ENCODE results near the gene OGFOD2. TPM values are rescaled to one million over a fixed set of nuclear protein-coding genes. Genes with fewer than 3 reads are reported as not detected.

Gene OGFOD2
- total and polyA plus RNA-seq, 9 of the 15 experiments (the other 6 are each of a cell fraction or from before 2014, with no cell fraction given), result 1.4 to 111 (median 18.5) TPM

DNA sequence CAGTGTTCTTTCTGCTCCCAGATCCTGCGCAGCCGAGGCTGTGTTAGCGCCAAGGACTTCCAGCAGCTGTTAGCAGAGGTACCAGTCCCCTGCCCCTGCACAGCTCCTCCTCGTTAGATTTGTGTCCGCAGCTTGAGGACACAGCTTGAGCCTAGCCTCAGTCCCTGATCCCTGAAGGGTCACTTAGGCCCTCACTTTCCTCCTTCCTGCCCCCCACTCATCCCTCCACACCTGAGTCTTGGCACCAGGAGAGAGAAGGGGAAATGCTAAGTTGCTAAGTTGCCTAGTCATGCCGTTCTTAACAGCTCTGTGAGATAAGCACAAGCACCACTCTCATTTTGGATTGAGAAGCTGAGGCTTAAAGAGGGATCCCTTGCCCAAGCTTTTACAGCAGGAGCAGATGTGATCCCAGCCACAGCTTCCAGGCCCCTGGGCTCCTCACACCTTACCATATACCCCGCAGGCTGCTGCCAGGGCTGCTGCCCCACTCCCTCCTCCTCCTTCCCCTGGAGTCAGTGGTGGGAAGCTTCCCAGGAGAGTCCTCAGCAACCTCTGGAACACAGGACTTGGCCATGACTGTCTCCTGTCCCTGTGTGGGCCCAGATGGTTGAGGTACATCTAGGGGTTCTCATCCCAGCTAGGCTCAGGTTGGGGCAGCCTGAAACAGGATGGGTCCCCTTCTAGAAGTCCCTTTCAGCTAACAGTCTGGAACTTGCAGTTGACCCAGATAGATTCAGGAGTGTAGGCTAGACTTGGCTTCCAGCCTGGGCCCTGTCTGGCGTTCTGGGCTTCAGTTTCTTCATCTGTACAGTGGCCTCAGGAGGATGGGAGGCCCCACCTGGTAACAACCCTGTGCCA is 975 bp downstream of the OGFOD2 start (continued):
- peak; percentile 42 for TF ChIP-seq POLR2B (IDR thresholded peaks at IDR 0.05; ENCODE audit: low read depth, partially characterized antibody)
- TF ChIP-seq RBM34 (IDR thresholded peaks at IDR 0.05; ENCODE audit: borderline replicate concordance, insufficient read depth, low read length), result no peak
- no peak for TF ChIP-seq IRF9 (tag; IDR thresholded peaks at IDR 0.05)
- no peak for TF ChIP-seq MCM5 (IDR thresholded peaks at IDR 0.05; ENCODE audit: low read depth)
- TF ChIP-seq ZNF146 (CRISPR knock-in tag; IDR thresholded peaks at IDR 0.05; ENCODE audit: unreplicated experiment), result no peak
- no peak for TF ChIP-seq RAD51 (IDR thresholded peaks at IDR 0.05; ENCODE audit: borderline replicate concordance, low read depth)
- TF ChIP-seq ZNF395 (CRISPR knock-in tag; IDR thresholded peaks at IDR 0.05), result 0 out of 2 replicates have a peak, but pooled peaks have one; percentile 8
- TF ChIP-seq TAF9B (IDR thresholded peaks at IDR 0.05; ENCODE audit: partially characterized antibody), result no peak
- no peak for TF ChIP-seq SNRNP70 (optimal IDR thresholded peaks at IDR 0.05; ENCODE audit: low read depth, low read length)
- no peak; the same call in 1 of the 2 replicates for TF ChIP-seq MYNN (IDR thresholded peaks at IDR 0.05)
- TF ChIP-seq MYNN (CRISPR knock-in tag; IDR thresholded peaks at IDR 0.05), result no peak
- peak; percentile 78 for TF ChIP-seq SPI1 (IDR thresholded peaks at IDR 0.05; ENCODE audit: borderline replicate concordance, low read depth, low read length)
- TF ChIP-seq USF1 (CRISPR knock-in tag; IDR thresholded peaks at IDR 0.05), result peak; percentile 28; the same call in 1 of the 2 replicates
- TF ChIP-seq, protein P1, sequence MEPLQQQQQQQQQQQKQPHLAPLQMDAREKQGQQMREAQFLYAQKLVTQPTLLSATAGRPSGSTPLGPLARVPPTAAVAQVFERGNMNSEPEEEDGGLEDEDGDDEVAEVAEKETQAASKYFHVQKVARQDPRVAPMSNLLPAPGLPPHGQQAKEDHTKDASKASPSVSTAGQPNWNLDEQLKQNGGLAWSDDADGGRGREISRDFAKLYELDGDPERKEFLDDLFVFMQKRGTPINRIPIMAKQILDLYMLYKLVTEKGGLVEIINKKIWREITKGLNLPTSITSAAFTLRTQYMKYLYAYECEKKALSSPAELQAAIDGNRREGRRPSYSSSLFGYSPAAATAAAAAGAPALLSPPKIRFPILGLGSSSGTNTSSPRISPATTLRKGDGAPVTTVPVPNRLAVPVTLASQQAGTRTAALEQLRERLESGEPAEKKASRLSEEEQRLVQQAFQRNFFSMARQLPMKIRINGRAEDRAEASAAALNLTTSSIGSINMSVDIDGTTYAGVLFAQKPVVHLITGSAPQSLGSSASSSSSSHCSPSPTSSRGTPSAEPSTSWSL (CRISPR knock-in tag; IDR thresholded peaks at IDR 0.05; ENCODE audit: borderline replicate concordance), result no peak
- no peak for TF ChIP-seq ZNF282 (CRISPR knock-in tag; IDR thresholded peaks at IDR 0.05)
- TF ChIP-seq YY1 (IDR thresholded peaks at IDR 0.05; ENCODE audit: borderline replicate concordance in 1 of 3, control insufficient read depth in 1 of 3, extremely low read depth in 1 of 3, insufficient read depth in 3 of 3, insufficient read length in 1 of 3, insufficient replicate concordance in 2 of 3, low read depth in 1 of 3, low read length in 2 of 3), result peak in 1 of 3 experiments; percentile 63
- TF ChIP-seq DMBX1 (CRISPR knock-in tag; IDR thresholded peaks at IDR 0.05; ENCODE audit: borderline replicate concordance), result no peak
- TF ChIP-seq NRF1 (conservative IDR thresholded peaks at IDR 0.05 in 1 of 2, IDR thresholded peaks at IDR 0.05 in 1 of 2), result peak; percentile 62 to 69
- no peak for TF ChIP-seq STAG1 (CRISPR knock-in tag; IDR thresholded peaks at IDR 0.05; ENCODE audit: borderline replicate concordance)

All from K562 (cell line).